Neuronal stem cell (in vitro differentiated cells): Measurements from ENCODE around the gene PHC2.
A peak's percentile ranks its signal among the peaks of the same experiment; 100 is the strongest.
"Not testable (repeated sequence)": the region's sequence is repeated elsewhere in the genome, so short reads cannot be mapped to it uniquely, and the experiment has no call there.

Source experiments
- DNase-seq: peaks from one replicate; pipeline ENCODE4 v3.0.0-alpha.2; 2013; ENCODE audit warnings: low spot score
- H2AFZ ChIP-seq: one replicate; pipeline ENCODE4 v1.6.1; 2013; ENCODE audit warnings: mild to moderate bottlenecking, low read length, inconsistent platforms
- H2AK5ac ChIP-seq: 2 replicates; pipeline ENCODE4 v1.6.1; 2013; ENCODE audit warnings: low read depth, mild to moderate bottlenecking, inconsistent platforms, low read length, moderate library complexity, mixed read lengths
- H2BK120ac ChIP-seq: 2 replicates; pipeline ENCODE4 v1.6.1; 2013; ENCODE audit warnings: low read depth, mild to moderate bottlenecking, inconsistent platforms, low read length, moderate library complexity, mixed read lengths
- H2BK12ac ChIP-seq: one replicate; pipeline ENCODE4 v1.6.1; 2013; ENCODE audit warnings: low read length, inconsistent platforms
- H2BK15ac ChIP-seq: 2 replicates; pipeline ENCODE4 v1.6.1; 2013; ENCODE audit warnings: mild to moderate bottlenecking, low read length, inconsistent platforms, mixed read lengths
- H2BK5ac ChIP-seq: one replicate; pipeline ENCODE4 v1.6.1; 2013; ENCODE audit warnings: inconsistent platforms, mild to moderate bottlenecking, low read length, moderate library complexity
- H3K14ac ChIP-seq: one replicate; pipeline ENCODE4 v1.6.1; 2013; ENCODE audit warnings: low read length, inconsistent platforms
- H3K18ac ChIP-seq: 2 replicates; pipeline ENCODE4 v1.6.1; 2013; ENCODE audit warnings: low read length, inconsistent platforms
- H3K23ac ChIP-seq: 2 replicates; pipeline ENCODE4 v1.6.1; 2013; ENCODE audit warnings: low read depth, mild to moderate bottlenecking, mixed read lengths, low read length, inconsistent platforms; ENCODE audit not compliant: poor library complexity
- H3K27ac ChIP-seq: replicated peaks from 3 replicates; pipeline ENCODE4 v1.5.1; 2013; ENCODE audit warnings: low read length, inconsistent platforms
- H3K27me3 ChIP-seq, 3 experiments: 2 replicates each; pipeline ENCODE4 v1.6.1; 2013; ENCODE audit warnings: low read length in 3 of 3, mild to moderate bottlenecking in 2 of 3, inconsistent platforms in 1 of 3, low read depth in 1 of 3, mixed read lengths in 1 of 3, moderate library complexity in 1 of 3; ENCODE audit not compliant: control insufficient read depth in 3 of 3, insufficient read depth in 3 of 3
- H3K36me3 ChIP-seq, 2 donors: replicated peaks in 1 of 2; 2 replicates each; pipeline ENCODE4 v1.6.1; 2013; ENCODE audit warnings: low read length in 2 of 2; ENCODE audit not compliant: control insufficient read depth in 2 of 2, insufficient read depth in 2 of 2
- H3K4ac ChIP-seq: 2 replicates; pipeline ENCODE4 v1.6.1; 2013; ENCODE audit warnings: inconsistent platforms, mild to moderate bottlenecking, low read length, moderate library complexity
- H3K4me1 ChIP-seq, 2 donors: 1 replicate in 1 of 2; 2 replicates in 1 of 2; pipeline ENCODE4 v1.6.1; 2013; ENCODE audit warnings: low read length in 2 of 2, low read depth in 1 of 2; ENCODE audit not compliant: control insufficient read depth in 2 of 2, insufficient read depth in 1 of 2
- H3K4me2 ChIP-seq: one replicate; pipeline ENCODE4 v1.6.1; 2013; ENCODE audit warnings: mild to moderate bottlenecking, low read length, inconsistent platforms; ENCODE audit not compliant: insufficient read depth, poor library complexity, severe bottlenecking
- H3K4me3 ChIP-seq, 2 donors: 2 replicates each; pipeline ENCODE4 v1.5.1; 2013; ENCODE audit warnings: low read length in 2 of 2, mild to moderate bottlenecking in 2 of 2, inconsistent platforms in 1 of 2, moderate library complexity in 1 of 2
- H3K79me1 ChIP-seq: one replicate; pipeline ENCODE4 v1.6.1; 2013; ENCODE audit warnings: low read depth, mild to moderate bottlenecking, inconsistent platforms, low read length, moderate library complexity
- H3K9ac ChIP-seq: one replicate; pipeline ENCODE4 v1.6.1; 2013; ENCODE audit warnings: mild to moderate bottlenecking, low read depth, low read length, inconsistent platforms; ENCODE audit not compliant: poor library complexity
- H3K9me3 ChIP-seq, 2 donors: replicated peaks in 1 of 2; 2 replicates each; pipeline versions ENCODE3 to v1.6.1; 2013; ENCODE audit warnings: low read length in 2 of 2, mild to moderate bottlenecking in 2 of 2, inconsistent platforms in 1 of 2, low read depth in 1 of 2, mixed read lengths in 1 of 2, moderate library complexity in 1 of 2; ENCODE audit not compliant: control insufficient read depth in 2 of 2, insufficient read depth in 1 of 2
- H4K8ac ChIP-seq: one replicate; pipeline ENCODE4 v1.6.1; 2013; ENCODE audit warnings: low read depth, mild to moderate bottlenecking, inconsistent platforms, low read length, moderate library complexity
- H4K91ac ChIP-seq: one replicate; pipeline ENCODE4 v1.6.1; 2013; ENCODE audit warnings: low read length, low read depth, mild to moderate bottlenecking, inconsistent platforms; ENCODE audit not compliant: poor library complexity
- WGBS, 2 donors: extraction: QIAGEN DNeasy Blood & Tissue Kit; methylation state at CpG; one replicate each; pipeline ENCODE4 v1.1.7; 2013; ENCODE audit warnings: missing lambda C conversion rate in 2 of 2, mixed read lengths in 1 of 2; ENCODE audit not compliant: insufficient read length in 2 of 2, insufficient replicate concordance in 1 of 2; ENCODE audit errors: extremely low coverage in 2 of 2; 5-methylcytosine and 5-hydroxymethylcytosine counted together

Gene PHC2

GRCh38 chr1:33290615-33291014 is 140.3 kb downstream of the PHC2 start:
- H3K4me2 ChIP-seq, H3K4me3 ChIP-seq, H2BK12ac ChIP-seq, H2AFZ ChIP-seq, DNase-seq, H3K9ac ChIP-seq, H3K9me3 ChIP-seq, H2AK5ac ChIP-seq, H2BK15ac ChIP-seq, H2BK5ac ChIP-seq, H3K79me1 ChIP-seq, H4K91ac ChIP-seq, H3K14ac ChIP-seq, H3K27me3 ChIP-seq, H3K18ac ChIP-seq, H3K4ac ChIP-seq, H2BK120ac ChIP-seq, H3K27ac ChIP-seq, H4K8ac ChIP-seq, H3K4me1 ChIP-seq, H3K23ac ChIP-seq: not testable (repeated sequence)
- H3K36me3 ChIP-seq: peaks cover 25 to 72% of the 10 kb centered on the region in 2 donors
- no CpG with 5 or more reads among the region's 2 CpGs for WGBS, 2 donors

GRCh38 chr1:33289858-33290154 is 141.1 kb downstream of the PHC2 start:
- H3K4me3 ChIP-seq: no peak overlapping the region
- H3K79me1 ChIP-seq: peaks cover 2% of the 10 kb centered on the region
- H3K18ac ChIP-seq: no peak overlapping the region
- no peak overlapping the region for H2BK12ac ChIP-seq
- peaks cover 20 to 74% of the 10 kb centered on the region in 2 donors for H3K36me3 ChIP-seq
- no peak for DNase-seq
- no peak overlapping the region for H2BK5ac ChIP-seq
- no peaks in the 10 kb centered on the region for H3K27me3 ChIP-seq
- no peak overlapping the region for H4K8ac ChIP-seq
- no peak overlapping the region for H3K9ac ChIP-seq
- H3K4ac ChIP-seq: no peak overlapping the region
- no peak overlapping the region for H3K14ac ChIP-seq
- H2BK120ac ChIP-seq: no peak overlapping the region
- H3K4me1 ChIP-seq: no peaks in the 10 kb centered on the region
- H3K9me3 ChIP-seq: peaks cover 0 to 7% of the 10 kb centered on the region in 2 donors
- no peak overlapping the region for H3K4me2 ChIP-seq
- WGBS, 2 donors: no CpG with 5 or more reads among the region's 3 CpGs
- no peak overlapping the region for H2AFZ ChIP-seq
- no peak overlapping the region for H4K91ac ChIP-seq
- no peak overlapping the region for H2AK5ac ChIP-seq
- H3K27ac ChIP-seq: no peak overlapping the region
- H3K23ac ChIP-seq: no peak overlapping the region
- H2BK15ac ChIP-seq: no peak overlapping the region

GRCh38 chr1:33288976-33289857 is 141.7 kb downstream of the PHC2 start:
- H2BK12ac ChIP-seq: no peak overlapping the region
- no peaks in the 10 kb centered on the region for H3K79me1 ChIP-seq
- no peak overlapping the region for H4K8ac ChIP-seq
- H3K36me3 ChIP-seq: peaks cover 19 to 74% of the 10 kb centered on the region in 2 donors
- no CpG with 5 or more reads among the region's 16 CpGs for WGBS, 2 donors
- no peak overlapping the region for H3K27ac ChIP-seq
- no peak overlapping the region for H3K4me2 ChIP-seq
- H2BK15ac ChIP-seq: no peak overlapping the region
- H2BK5ac ChIP-seq: no peak overlapping the region
- no peaks in the 10 kb centered on the region for H3K27me3 ChIP-seq
- H2AK5ac ChIP-seq: no peak overlapping the region
- H3K4me1 ChIP-seq: no peaks in the 10 kb centered on the region
- H2BK120ac ChIP-seq: no peak overlapping the region
- no peak overlapping the region for H3K14ac ChIP-seq
- H2AFZ ChIP-seq: no peak overlapping the region
- peaks cover 0 to 7% of the 10 kb centered on the region in 2 donors for H3K9me3 ChIP-seq
- no peak overlapping the region for H3K4me3 ChIP-seq
- no peak overlapping the region for H3K18ac ChIP-seq
- DNase-seq: no peak
- peak overlapping the region; percentile 2 for H3K9ac ChIP-seq
- H3K23ac ChIP-seq: no peak overlapping the region
- no peak overlapping the region for H4K91ac ChIP-seq
- no peak overlapping the region for H3K4ac ChIP-seq

- Histone ChIP-seq H2BK12ac (no peak overlapping the region), H3K9me3 (peaks cover 0 to 7% of the 10 kb centered on the region in 2 donors), H2BK5ac (no peak overlapping the region), H3K18ac (no peak overlapping the region), H4K8ac (no peak overlapping the region), H3K27ac (no peak overlapping the region), H3K4me3 (no peak overlapping the region), H3K4ac (no peak overlapping the region), H3K23ac (no peak overlapping the region), H3K79me1 (no peaks in the 10 kb centered on the region), H3K14ac (no peak overlapping the region), H4K91ac (no peak overlapping the region), H2AFZ (no peak overlapping the region), H2AK5ac (no peak overlapping the region), H3K4me2 (no peak overlapping the region), H2BK15ac (no peak overlapping the region), H3K4me1 (no peaks in the 10 kb centered on the region), H3K27me3 (no peaks in the 10 kb centered on the region), H3K9ac (no peak overlapping the region), H3K36me3 (peaks cover 14 to 75% of the 10 kb centered on the region in 2 donors), H2BK120ac (no peak overlapping the region)
- no peak for DNase-seq
- WGBS, 2 donors: no CpG with 5 or more reads among the region's 2 CpGs
These were observed 143.6 kb downstream of the PHC2 start for GRCh38 chr1:33287317-33287716.
